ENCODE measurements around the gene ZNF507.
A peak's percentile ranks its signal among the peaks of the same experiment; 100 is the strongest.
"Not testable (repeated sequence)": the region's sequence is repeated elsewhere in the genome, so short reads cannot be mapped to it uniquely, and the experiment has no call there.

ZNF507 gene

DNA sequence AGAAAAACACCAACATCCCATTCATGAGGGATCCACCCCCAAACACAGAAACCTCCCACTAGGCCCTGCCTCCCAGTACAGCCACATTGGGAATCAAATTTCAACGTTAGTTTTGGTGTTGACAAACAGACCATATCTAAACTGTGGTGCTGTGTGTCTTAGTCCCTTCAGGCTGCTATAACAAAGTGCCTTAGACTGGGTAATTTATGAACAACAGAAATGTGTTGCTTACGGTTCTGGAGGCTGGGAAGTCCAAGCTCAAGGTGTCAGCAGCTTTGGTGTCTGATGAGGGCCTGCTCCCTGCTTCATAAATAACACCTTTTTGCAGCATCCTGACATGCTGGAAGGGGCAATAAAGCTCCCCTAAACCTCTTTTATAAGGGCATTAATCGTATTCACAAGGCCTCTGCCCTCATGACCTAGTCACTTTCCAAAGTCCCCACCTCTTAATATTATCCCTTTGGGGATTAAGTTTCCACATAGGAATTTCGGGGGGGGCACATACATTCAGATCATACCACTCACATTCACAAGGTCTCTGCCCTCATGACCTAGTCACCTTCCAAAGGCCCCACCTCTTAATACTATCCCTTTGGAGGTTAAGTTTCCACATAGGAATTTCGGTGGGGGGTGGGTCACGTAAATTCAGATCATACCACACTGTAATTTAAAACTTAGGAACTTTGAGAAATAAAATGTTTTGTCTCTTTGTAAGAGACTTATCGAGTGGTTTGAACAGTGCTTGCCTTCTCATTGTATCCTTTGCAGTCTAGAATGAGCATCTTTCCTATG lies 27.5 kb downstream of the ZNF507 start:
- DNase-seq = no peak

DNA sequence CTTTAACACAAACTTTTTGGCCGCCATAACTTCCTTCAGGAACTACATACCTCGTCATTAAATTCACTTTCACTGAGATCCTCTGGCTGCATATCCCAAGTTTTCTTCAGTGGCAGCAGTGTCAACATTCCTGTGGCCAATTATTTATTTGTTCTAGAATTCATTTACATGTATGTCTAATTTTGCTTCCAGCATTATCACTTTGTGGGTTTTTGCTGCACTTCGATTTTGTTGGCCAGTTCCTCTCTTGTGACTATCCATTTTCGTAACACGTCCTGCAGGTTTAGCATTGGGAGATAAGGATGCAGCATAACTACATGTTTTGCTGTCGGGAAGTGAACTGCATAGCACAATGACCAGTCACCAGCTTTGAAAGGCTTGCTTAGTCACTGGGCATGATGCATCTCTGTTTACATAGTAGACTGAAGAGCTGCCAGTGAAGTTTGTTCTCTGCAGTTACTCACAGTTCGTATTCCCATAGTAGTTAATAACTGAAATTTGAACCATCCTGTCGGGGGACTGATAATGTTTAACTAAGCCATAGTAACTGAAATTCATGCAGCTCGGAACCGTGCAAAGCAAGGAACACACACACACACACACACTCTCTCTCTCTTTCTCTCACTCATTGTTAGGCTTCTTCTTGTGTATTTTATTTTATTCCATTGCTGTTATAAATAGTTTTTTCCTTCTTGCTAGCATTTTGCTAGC lies 28.3 kb downstream of the ZNF507 start:
- DNase-seq = no peak

DNA sequence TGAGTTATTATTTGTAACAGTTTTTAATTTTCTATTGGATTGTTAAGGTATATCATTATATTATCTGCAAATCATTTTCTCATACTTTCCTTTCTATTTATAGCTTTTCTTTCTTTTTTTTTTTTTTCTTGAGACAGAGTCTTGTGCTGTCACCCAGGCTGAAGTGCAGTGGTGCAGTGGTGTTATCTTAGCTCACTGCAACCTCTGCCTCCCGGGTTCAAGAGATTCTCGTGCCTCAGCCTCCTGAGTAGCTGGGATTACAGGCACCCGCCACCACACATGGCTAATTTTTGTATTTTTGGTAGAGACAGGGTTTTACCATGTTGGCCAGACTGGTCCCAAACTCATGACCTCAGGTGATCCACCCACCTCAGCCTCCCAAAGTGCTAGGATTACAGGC lies 29.0 kb downstream of the ZNF507 start:
- DNase-seq = not testable (repeated sequence)

DNA sequence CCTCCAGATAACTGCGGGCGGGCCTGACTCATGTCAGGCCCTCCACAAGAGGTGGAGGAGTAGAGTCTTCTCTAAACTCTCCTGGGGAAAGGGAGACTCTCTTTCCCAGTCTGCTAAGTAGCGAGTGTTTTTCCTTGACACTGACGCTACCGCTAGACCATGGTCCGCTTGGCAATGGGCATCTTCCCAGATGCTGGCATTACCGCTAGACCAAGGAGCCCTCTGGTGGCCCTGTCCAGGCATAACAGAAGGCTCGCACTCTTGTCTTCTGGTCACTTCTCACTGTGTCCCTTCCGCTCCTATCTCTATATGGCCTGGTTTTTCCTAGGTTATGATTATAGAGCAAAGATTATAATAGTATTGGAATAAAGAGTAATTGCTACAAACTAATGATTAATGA lies 31.7 kb downstream of the ZNF507 start:
- DNase-seq = not testable (repeated sequence)

DNA sequence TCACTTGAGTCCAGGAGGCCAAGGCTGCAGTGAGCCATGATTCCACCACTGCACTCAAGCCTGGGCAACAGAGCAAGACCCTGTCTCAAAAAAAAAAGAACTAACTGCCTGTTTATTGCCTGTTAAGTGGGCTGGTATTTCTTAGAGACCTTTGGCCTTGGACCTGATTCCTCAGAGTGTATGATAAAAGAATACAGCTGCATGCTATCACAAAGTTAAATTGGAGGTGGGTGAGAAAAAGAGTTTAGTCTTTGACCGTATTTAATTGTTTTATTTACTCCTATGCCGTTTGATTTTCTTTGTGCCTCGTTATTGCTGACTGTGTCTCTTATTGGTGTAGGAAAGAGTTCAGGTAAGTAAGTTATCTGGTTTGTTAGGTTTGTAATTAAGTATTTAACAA lies 34.9 kb downstream of the ZNF507 start:
- no peak for DNase-seq

DNA sequence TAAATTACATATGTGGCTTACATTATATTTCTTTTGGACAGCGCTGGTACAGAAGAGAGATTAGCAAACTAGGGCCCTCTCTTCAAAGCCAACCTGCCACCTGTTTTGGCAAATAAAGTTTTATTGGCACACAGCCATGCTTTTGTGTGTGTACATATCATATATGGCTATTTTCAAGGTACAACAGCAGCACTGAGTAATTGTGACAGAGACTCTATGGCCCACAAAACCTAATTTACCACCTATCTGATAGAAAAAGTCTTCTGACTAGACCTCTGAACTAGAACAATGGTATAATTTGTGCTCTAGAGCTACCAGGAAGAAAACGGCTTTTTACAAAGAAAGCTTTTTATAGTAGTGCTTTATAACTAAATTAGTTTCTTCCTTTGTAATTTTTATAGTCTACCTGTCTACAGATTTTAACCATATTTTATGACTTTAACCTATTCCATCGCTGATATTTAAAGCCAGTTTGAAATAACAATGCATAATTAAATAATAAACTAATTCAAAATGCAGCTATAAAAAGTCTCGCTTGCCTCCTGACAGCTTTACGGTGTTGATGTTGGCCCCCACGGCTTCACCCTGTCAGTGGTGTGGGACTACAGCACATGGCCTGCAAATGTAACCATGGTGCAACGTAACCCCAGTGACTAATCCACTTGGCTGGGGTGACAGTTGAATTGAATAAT lies 42.4 kb downstream of the ZNF507 start:
- no peak for DNase-seq

DNA sequence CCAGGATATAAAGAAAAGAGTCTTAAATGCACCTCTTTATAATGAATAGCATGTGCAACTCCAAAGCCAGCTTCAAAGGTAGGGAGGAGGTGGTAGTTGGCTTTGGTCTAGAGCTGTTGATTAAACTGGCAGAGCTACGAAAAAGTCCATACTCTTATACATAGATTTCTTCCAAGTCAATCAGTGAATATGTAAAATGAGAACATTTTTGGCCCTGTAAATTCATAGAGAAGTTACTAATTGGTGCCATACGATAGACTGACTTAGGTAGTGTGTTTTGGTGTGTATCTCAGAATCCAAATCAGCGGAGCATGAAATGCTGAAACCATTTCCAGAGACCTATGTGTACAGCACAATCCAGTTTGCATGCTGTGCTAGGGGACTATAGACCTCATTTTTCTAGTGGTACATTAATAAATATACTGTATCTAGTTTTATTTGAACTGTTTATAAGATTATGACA lies 43.0 kb downstream of the ZNF507 start:
- no peak for DNase-seq

DNA sequence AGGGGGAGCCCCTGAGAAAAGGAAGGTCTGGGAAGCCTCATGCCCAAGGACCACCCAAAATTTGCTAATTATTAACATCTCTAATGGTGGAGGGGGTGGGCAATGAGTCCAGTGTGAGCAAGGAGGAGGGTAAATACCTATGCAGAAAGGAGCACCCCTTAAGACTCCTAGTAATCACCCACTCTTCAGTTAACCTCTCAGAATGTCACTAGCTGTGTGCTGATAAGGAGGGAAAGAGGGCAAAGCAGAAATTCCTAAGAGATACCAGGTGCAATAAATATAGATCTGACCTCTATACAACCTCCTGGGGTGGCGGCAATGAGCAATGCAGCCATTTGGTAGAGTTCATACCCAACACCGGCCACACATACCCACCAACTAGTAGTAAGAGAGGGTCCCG lies 47.5 kb downstream of the ZNF507 start:
- no peak for DNase-seq

DNA sequence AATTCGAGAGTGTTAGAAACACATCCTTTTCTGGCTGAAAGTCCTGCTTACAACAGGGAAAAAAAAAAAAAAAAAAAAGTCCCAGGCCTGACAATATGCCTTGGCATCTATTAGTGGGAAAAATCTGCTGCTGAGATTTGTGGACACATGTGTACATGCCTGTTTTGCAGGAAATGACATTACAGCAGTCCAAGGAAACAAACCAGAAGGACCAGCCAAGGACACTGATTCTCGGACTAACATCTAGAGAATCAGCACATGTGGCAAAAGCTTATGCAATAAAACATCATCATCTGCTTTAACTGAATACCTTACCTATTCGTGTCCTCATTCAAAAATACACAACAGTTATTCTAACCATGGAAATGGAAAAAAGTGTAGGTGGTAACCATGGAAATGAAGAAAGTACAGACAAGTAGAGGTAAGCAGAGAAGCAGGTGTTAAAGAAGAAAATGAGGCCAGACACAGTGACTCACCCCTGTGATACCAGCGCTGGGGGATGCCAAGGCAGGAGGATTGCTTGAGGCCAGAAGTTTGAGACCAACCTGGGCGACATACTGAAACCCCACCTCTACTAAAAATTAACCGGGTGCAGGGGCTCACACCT lies 50.7 kb downstream of the ZNF507 start:
- no peak for DNase-seq

DNA sequence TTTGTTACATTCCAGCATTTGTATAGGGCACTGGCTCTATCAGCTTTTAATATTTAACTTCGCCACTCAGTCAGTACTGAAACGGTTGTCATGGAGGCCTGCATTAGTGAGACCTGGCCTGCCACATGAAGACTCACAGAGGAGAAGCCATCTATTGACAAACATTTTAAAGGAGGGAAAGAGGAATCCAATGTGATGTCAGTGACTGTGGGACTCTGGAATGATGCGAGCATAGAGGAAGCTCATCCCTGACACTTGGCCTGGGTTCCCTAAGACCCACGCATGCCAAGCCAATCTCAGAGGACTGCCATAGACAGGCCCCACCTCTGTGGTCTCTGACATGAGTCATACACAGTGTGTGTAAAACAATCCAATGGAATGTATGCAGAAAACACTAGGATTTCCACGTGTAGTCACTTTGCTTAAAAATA lies 52.3 kb downstream of the ZNF507 start:
- DNase-seq = no peak

DNA sequence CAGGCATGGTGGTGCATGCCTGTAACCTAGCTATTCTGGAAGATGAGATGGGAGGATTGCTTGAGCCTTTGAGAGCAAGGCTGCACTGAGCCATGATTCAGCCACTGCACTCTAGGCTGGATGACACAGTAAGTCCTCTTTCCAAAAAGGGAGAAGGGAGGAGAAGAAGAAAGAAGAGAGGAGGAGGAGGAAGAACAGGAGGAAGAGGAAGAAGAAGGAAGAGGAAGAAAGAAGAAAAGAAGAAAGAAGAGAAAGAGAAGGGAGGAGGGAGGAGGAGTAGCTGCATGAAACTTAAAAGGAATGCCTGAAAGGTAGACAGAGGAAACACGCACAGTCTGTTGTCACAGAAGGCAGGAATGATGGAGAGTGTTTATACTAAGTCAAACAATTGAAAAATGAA lies 56.6 kb downstream of the ZNF507 start:
- no peak for DNase-seq

DNA sequence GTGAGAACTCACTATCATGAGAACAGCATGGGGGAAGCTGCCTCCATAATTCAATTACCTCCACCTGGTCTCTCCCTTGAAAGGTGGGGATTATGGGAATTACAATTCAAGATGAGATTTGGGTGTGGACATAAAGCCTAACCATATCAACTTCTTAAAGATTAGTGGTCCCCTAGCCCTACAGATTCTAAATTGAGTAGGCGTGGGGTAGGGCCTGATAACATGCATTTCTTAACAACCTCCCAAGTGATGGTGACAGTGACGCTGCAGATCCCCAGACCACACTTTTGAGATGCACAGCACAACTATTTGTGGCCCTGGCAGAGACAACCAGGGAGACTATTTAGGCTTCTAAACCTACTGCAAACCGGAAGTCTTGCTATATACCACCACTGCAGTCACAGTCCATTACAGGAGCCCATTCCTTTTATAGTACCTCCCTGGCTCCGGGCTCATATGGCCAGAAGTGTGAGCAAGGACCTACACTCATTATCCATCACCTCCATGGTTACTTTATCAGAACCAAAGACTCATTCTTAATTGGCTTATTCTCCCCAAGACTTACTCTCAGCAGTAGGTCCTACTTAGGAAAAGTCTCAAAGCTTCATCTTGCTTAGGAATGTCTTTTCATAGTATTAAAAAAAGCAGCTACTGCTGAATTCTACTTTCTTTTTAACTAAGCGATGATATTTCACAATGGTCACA lies 58.0 kb downstream of the ZNF507 start:
- no peak for DNase-seq

DNA sequence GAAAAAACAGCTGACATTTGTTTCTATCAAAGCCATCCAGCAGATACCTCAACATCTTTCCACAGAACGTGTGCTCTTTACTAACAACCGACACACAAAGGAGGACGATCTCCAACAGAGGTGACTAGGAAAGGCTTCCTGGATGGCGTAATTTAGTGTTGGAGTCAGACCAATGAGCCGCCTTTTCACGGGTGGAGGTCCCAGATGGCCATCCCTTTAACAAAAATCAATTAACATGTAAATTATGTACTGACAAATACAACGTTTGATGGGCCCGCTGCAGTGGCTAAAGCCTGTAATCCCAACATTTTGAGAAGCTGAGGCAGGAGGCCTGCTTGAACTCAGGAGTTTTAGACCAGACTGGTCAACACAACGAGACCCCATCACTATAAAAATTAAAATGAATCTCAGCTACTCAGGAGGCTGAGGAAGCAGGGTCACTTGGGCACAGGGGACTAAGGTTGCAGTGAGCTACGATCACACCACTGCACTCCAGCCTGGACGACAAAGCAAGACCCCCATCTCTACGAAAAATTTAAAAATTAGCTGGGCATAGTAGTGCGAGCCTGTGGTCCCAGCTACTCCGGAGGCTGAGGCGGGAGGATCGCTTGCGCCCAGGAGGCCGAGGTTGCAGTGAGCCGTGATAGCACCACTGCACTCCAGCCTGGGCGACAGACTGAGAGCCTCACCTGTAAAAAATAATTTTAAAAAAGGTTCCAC lies 59.0 kb downstream of the ZNF507 start:
- no peak for DNase-seq

DNA sequence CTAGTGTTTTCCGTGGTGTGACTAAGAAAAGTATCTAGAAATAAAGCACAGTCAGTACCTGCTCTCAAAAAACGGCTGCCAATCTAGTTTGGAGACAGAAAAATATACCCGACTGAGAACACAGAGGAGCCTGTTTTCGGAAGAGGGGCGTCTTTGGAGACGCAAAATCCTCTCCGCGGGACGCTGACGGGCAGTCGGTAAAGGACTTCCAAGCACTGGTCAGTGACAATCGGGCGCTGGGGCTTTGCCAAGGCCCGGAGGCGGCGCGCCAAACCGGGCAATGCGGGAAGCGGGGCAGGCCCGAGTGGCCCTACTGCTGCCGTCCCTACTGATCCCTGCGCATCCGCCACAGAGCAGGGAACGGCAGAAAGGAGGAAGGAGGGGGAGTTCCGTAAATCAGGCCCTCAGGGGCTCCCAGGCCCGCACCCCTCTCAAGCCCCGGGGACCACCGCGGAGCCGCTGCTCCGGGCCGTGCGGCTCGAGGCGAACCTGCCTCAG lies 59.6 kb downstream of the ZNF507 start:
- peak; percentile 53 for DNase-seq

DNA sequence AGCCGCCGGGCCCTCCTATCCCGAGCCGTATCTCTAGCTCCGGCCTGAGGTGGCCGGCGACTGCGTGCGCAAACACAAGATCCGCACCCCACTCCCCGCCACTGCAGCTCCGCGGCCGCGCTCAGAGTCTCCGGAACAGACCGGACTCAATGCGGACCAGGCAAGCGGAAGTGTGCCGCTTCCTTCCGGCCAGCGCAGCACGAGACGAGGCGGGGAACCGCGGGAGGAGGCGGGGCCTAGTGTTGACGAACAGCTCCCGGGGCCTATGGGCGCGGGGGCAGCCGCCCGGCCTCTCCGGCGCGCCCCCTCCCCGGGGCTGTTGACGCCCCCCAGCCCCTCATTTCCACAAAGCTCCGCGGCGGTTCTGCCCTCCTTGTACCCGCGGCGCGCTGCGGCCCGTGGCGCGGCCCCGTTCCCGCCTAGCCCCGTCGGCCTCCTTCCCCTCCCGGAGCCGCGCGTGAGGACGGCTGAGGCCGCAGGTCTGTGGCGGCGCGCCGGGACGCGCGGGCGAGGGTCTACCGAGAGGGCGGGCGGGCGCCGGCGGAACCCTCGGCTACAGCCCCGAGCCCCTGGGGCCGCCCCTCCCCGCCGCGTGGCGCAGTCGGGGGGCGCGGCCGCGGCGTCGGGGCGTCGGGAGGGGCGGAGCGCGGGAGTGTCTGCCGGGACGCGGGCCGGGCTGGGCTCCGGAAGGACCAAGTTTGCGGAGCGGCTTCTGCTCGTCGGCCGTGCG lies 60.2 kb downstream of the ZNF507 start, which contains the start of gene DPY19L3:
Gene DPY19L3 (plus strand): TSS at position 340 of the 730 bp plus-strand sequence. CDS start 2,484 bp downstream, outside the sequence.
- peak; percentile 96 for DNase-seq

DNA sequence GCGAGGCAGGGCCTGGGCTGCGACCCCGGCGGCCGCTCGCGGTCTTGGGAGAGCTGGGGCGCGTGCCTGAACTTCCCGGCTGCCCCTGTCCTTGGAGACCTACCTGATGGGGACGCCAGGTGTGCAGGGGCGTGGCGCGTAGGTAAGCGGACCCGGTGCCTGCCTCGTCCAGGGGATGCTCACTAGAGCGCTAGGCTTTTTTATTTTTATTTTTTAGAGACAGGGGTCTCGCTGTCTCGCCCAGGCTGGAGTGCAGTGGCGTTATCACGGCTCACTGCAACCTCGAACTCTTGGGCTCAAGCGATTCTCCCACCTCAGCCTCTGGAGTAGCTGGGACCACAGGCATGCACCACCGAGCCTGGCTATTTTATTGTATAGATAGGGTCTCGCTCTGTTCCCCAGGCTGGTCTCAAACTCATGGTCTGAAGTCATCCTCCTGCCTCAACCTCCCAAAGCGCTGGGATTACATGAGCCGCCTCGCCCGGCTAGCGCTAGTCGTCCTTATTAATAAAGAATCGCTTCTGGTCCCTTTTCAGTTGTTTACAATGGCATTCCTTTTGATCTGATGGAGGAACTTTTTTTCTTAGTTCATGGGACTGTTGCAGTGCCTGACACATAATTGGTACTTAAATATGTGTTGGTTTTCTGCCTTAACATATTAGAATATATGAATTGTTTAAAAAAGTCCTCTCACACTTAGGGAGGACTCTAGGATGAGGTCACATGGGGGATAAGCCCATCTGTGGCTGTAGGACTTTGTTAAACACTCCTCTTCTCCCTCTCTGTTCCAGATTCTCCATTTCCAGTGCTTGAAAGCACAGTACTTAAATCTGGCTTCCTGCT lies 61.0 kb downstream of the ZNF507 start:
- DNase-seq = no peak

DNA sequence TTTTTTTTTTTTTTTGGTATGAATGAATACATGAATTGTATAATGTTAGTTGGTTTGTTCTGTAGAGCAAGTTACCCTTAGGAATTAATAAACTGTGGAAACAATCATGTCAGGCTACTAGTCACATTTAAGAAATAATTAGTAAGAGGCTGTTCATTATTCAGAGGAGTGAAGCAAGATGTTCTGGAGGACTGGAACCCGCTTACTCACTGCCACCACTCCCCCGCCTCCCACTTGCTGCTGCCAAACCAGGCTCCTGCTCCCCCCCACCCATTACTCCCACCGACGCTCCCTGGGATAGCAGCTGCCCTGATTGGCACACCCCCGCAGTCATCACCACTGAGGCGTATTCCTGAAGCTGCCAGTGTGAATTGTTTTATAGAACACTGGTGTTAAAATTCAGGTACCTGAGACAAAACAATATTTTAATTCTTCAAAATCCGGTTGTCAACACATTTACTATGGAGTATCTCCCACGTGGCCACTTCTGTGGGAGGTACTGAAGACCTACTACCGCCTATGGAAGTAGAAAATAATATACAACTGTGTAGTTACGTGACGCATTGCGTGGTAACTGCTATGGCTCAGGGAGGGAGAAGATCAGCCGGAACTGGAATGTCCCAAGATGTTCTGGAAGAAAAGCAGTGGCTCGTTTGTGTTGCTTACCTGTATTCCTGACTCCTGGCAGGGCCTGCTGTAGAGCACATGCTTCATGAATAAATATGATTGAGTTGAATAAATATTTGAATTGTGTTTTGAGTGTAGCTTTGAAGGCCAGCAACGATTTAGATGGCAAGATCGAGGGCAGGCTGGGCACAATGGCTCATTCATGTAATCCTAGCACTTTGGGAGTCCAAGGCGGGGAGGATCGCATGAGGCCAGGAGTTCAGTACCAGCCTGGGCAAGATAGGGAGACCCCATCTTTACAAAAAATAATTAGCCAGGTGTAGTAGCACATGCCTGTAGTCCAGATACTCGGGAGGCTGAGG lies 61.9 kb downstream of the ZNF507 start:
- DNase-seq = no peak

DNA sequence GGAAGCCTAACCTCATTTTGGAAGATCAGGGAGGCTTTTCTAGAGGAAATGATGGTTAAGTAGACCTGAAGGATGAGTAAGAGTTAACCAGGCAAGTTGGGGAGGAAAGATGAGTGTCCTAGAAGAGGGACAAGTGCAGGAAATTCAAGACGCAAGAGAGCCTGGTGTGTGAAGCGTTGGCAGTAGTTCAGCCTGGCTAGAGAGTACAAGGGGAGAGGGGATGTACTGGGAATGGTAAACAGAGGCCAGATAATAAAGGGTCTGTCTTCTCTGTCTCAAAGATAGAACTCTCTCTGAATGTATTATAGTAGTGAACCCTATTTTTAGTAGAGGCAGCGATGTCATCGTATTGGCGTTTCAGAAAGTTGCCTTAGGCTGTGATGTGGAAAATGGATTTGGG lies 69.8 kb downstream of the ZNF507 start:
- no peak for DNase-seq

DNA sequence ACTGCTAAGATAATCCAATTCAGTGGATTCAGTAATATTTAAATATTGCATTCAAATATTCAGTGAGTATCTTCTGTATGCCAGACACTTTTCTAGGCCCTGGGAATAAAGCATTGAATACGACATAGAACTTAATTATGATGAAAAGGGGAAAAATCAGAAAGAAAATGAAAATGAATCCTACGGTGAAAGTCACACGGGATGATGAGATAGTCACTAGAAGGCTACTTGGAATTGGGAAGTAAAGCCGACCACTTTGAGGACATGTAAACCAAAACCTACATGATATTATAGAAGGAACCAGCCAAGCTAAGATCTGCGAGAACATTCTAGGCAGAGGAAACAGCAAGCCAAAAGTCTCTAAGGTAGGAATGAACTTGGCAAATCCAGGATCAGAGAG lies 70.3 kb downstream of the ZNF507 start:
- no peak for DNase-seq

Data from activated CD4-positive, CD25-positive, alpha-beta regulatory T cell treated with anti-CD3 and anti-CD28 coated beads, Interleukin-2, amount 50 U/mL, for 72 hours (primary cell).